ENCODE measurements around the gene NFYB. TPM values are rescaled to one million over a fixed set of nuclear protein-coding genes. Genes with fewer than 3 reads are reported as not detected.

Gene NFYB
- total and polyA plus RNA-seq, 2 donors (not counting 3 experiments of a cell fraction or from before 2014, with no cell fraction given), result 10.2 to 23.3 TPM

GRCh38 chr12:104180374-104180773 lies 42.4 kb upstream of the NFYB start:
- BruUV-seq (replicated peaks), result no TSS peak
- ChIA-PET CTCF (no interaction called here), POLR2A (no interaction called here)
- H3K4me1 ChIP-seq (ENCODE audit: control insufficient read depth, extremely low read depth, insufficient read depth, low read length), result peaks cover 2% of the 10 kb centered on the region
- no peaks in the 10 kb centered on the region for H3K9me3 ChIP-seq (replicated peaks; ENCODE audit: control insufficient read depth, insufficient read depth, low read length)
- TF ChIP-seq POLR2AphosphoS5 (IDR thresholded peaks at IDR 0.05; ENCODE audit: insufficient read depth, low read depth, low read length), result no peak
- no peak for TF ChIP-seq JUN (IDR thresholded peaks at IDR 0.05; ENCODE audit: borderline replicate concordance, insufficient read depth, insufficient read length, low read depth)
- TF ChIP-seq MAX (IDR thresholded peaks at IDR 0.05; ENCODE audit: insufficient read depth, insufficient read length), result no peak
- no peak for TF ChIP-seq CTCF (IDR thresholded peaks at IDR 0.05; ENCODE audit: extremely low read depth in 1 of 2, insufficient read depth in 1 of 2, low read depth in 1 of 2, low read length in 2 of 2)
- TF ChIP-seq POLR2A (IDR thresholded peaks at IDR 0.05; ENCODE audit: low read depth, low read length), result no peak
- no peak for TF ChIP-seq EZH2 (IDR thresholded peaks at IDR 0.05; ENCODE audit: borderline replicate concordance, low read depth, low read length, severe bottlenecking)
- no peak for TF ChIP-seq MYC (IDR thresholded peaks at IDR 0.05; ENCODE audit: low read depth, low read length)
- TF ChIP-seq FOS (IDR thresholded peaks at IDR 0.05; ENCODE audit: borderline replicate concordance, insufficient read depth, low read length), result no peak
- no peak for TF ChIP-seq GATA2 (IDR thresholded peaks at IDR 0.05; ENCODE audit: insufficient read depth, insufficient read length, low read depth, low read length)
- DNase-seq (ENCODE audit: low read depth, low spot score) (no peak), FAIRE-seq (no peak)
- H3K79me2 ChIP-seq (ENCODE audit: control insufficient read depth, insufficient read depth, low read length), result no peaks in the 10 kb centered on the region
- H3K4me3 ChIP-seq (replicated peaks in 1 of 3; ENCODE audit: insufficient read depth in 1 of 3, low read depth in 1 of 3, low read length in 3 of 3), result no peak overlapping the region
- no peak overlapping the region for H3K27ac ChIP-seq (ENCODE audit: insufficient read depth, low read depth, low read length)
- H2AFZ ChIP-seq (ENCODE audit: low read depth, low read length), result no peak overlapping the region
- dilution Hi-C loops (cut with MboI; ENCODE audit: extremely low pct_ligation_motif_present, low sequenced_read_pairs), result no loop called here
- no peak overlapping the region for H3K4me2 ChIP-seq (ENCODE audit: insufficient read depth, low read length)
- no peak overlapping the region for H3K9ac ChIP-seq (replicated peaks; ENCODE audit: extremely low read depth, insufficient read depth, low read length)
- no peaks in the 10 kb centered on the region for H3K27me3 ChIP-seq (ENCODE audit: control insufficient read depth in 2 of 2, insufficient read depth in 2 of 2, low read length in 2 of 2)
- no peaks in the 10 kb centered on the region for H3K36me3 ChIP-seq (ENCODE audit: control insufficient read depth in 2 of 2, extremely low read depth in 1 of 2, insufficient read depth in 2 of 2, low read length in 2 of 2)
- intact Hi-C loops (cut with micrococcal nuclease), result no loop called here
- H4K20me1 ChIP-seq (replicated peaks; ENCODE audit: control insufficient read depth, extremely low read depth, insufficient read depth, low read length), result no peaks in the 10 kb centered on the region
- no peaks in the 10 kb centered on the region for H3K9me1 ChIP-seq (replicated peaks; ENCODE audit: control insufficient read depth, extremely low read depth, insufficient read depth, low read length)

Measured in endothelial cell of umbilical vein (primary cell).